HCT116 (cell line): ENCODE measurements around the gene VARS1. TPM values are rescaled to one million over a fixed set of nuclear protein-coding genes. Genes with fewer than 3 reads are reported as not detected.
"Not testable (repeated sequence)": the region's sequence is repeated elsewhere in the genome, so short reads cannot be mapped to it uniquely, and the experiment has no call there.

ENCODE experiments used
- ATAC-seq: fragments of 200-7000 bp; cut with Tn5 transposase; 2 replicates; pipeline ENCODE4 v1.9.1; 2020; ENCODE audit warnings: mild to moderate bottlenecking, moderate library complexity
- BruUV-seq: library from RNA; stranded (reverse); fragments of 400-500 nt; replicated peaks from 2 replicates; lab custom pipeline; 2021; lab: Mats Ljungman, UMichigan
- CTCF ChIA-PET: fragments of 300-600 bp; sonication (Branson Sonifier 250); formaldehyde crosslinking; loops from one replicate; lab custom pipeline; 2021; ENCODE audit warnings: antibody characterized with exemption; lab: Charles Lee
- POLR2A ChIA-PET: fragments of 300-600, 350-600 bp; sonication (Branson Sonifier 250); formaldehyde crosslinking; loops from one replicate; lab custom pipeline; 2021; ENCODE audit warnings: antibody characterized with exemption; lab: Charles Lee
- RAD21 ChIA-PET, 2 experiments: fragments of 300-600 bp; sonication (Branson Sonifier 250); formaldehyde crosslinking; loops; one replicate each; lab custom pipeline; 2023; ENCODE audit warnings: low total read pairs in 2 of 2; ENCODE audit not compliant: uncharacterized antibody in 2 of 2, unreplicated experiment in 2 of 2, low non-redundant PET in 1 of 2; lab: Charles Lee
- DNase-seq: peaks from one replicate; pipeline ENCODE4 v3.0.0-alpha.2; 2010; ENCODE audit warnings: low read depth, low spot score
- H2AFZ ChIP-seq: fragments of 200-600 bp; shearing (Covaris generic), sonication (generic); 2 replicates; pipeline ENCODE4 v1.6.1; 2017; ENCODE audit warnings: low read depth, mixed run types, mixed read lengths, antibody characterized with exemption, low read length; ENCODE audit not compliant: poor library complexity, severe bottlenecking
- H3K27ac ChIP-seq: 2 replicates; pipeline ENCODE4 v1.5.1; 2012; ENCODE audit warnings: low read depth, low read length
- H3K27me3 ChIP-seq: fragments of 200-600 bp; sonication (generic); 2 replicates; pipeline ENCODE4 v1.6.1; 2016; ENCODE audit warnings: mixed run types, low read length, mixed read lengths; ENCODE audit not compliant: insufficient read depth
- H3K36me3 ChIP-seq, 2 experiments: fragments of 200-500 bp in 1 of 2; fragments of 200-600 bp in 1 of 2; sonication (Bioruptor generic) in 1 of 2; sonication (generic) in 1 of 2; 2 replicates each; pipeline versions ENCODE4 v1.5.1 to v1.6.1; 2014 to 2016; ENCODE audit warnings: low read length in 2 of 2, inconsistent platforms in 1 of 2, mixed read lengths in 1 of 2, mixed run types in 1 of 2; ENCODE audit not compliant: insufficient read depth in 2 of 2, control insufficient read depth in 1 of 2
- H3K4me1 ChIP-seq, 2 experiments: fragments of 200-600 bp in 1 of 2; sonication (generic) in 1 of 2; 2 replicates each; pipeline versions ENCODE4 v1.5.1 to v1.6.1; 2012 to 2017; ENCODE audit warnings: low read length in 2 of 2, inconsistent platforms in 1 of 2, mild to moderate bottlenecking in 1 of 2, mixed read lengths in 1 of 2, mixed run types in 1 of 2, moderate library complexity in 1 of 2; ENCODE audit not compliant: insufficient read depth in 2 of 2, control insufficient read depth in 1 of 2
- H3K4me2 ChIP-seq: fragments of 200-600 bp; sonication (generic); 2 replicates; pipeline ENCODE4 v1.6.1; 2017; ENCODE audit warnings: mixed run types, low read length, mixed read lengths
- H3K4me3 ChIP-seq, 2 experiments: fragments of 200-600 bp in 1 of 2; sonication (generic) in 1 of 2; replicated peaks in 1 of 2; 2 replicates each; pipeline ENCODE4 v1.5.1; 2011 to 2016; ENCODE audit warnings: low read length in 2 of 2, control low read depth in 1 of 2, low read depth in 1 of 2, mild to moderate bottlenecking in 1 of 2, mixed read lengths in 1 of 2, mixed run types in 1 of 2
- H3K79me2 ChIP-seq: fragments of 200-600 bp; sonication (generic); 2 replicates; pipeline ENCODE4 v1.6.1; 2017; ENCODE audit warnings: mild to moderate bottlenecking, mixed run types, low read length, moderate library complexity, mixed read lengths; ENCODE audit not compliant: insufficient read depth
- H3K9ac ChIP-seq: fragments of 200-600 bp; sonication (generic); 2 replicates; pipeline ENCODE4 v1.6.1; 2016; ENCODE audit warnings: low read length, mixed read lengths
- H3K9me2 ChIP-seq: fragments of 200-600 bp; sonication (generic), shearing (Covaris generic); 2 replicates; pipeline ENCODE4 v1.6.1; 2017; ENCODE audit warnings: mixed run types, mild to moderate bottlenecking, moderate library complexity; ENCODE audit not compliant: insufficient read depth
- H3K9me3 ChIP-seq, 2 experiments: fragments of 200-500 bp in 1 of 2; fragments of 200-600 bp in 1 of 2; sonication (Bioruptor generic) in 1 of 2; sonication (generic) in 1 of 2; 2 replicates each; pipeline ENCODE4 v1.6.1; 2014 to 2017; ENCODE audit warnings: low read length in 2 of 2, mixed read lengths in 2 of 2, inconsistent platforms in 1 of 2, low read depth in 1 of 2, mild to moderate bottlenecking in 1 of 2, mixed run types in 1 of 2, moderate library complexity in 1 of 2; ENCODE audit not compliant: control insufficient read depth in 1 of 2, insufficient read depth in 1 of 2
- H4K20me1 ChIP-seq: fragments of 200-600 bp; sonication (generic), shearing (Covaris generic); 2 replicates; pipeline ENCODE4 v1.6.1; 2017; ENCODE audit warnings: mixed run types, mild to moderate bottlenecking, moderate library complexity; ENCODE audit not compliant: insufficient read depth
- CEBPB ChIP-seq: IDR thresholded peaks from 2 replicates; pipeline ENCODE4 v1.6.1; 2012; ENCODE audit warnings: low read depth
- CTCF ChIP-seq, 3 experiments: fragments of 200-600 bp in 1 of 3; sonication (generic) in 1 of 3; IDR thresholded peaks in 2 of 3; conservative IDR thresholded peaks in 1 of 3; 2 replicates each; pipeline ENCODE4 v1.5.1; 2012 to 2017; ENCODE audit warnings: low read depth in 2 of 3, low read length in 2 of 3, antibody characterized with exemption in 1 of 3, borderline replicate concordance in 1 of 3, control low read depth in 1 of 3, mild to moderate bottlenecking in 1 of 3, mixed read lengths in 1 of 3, mixed run types in 1 of 3, moderate library complexity in 1 of 3; ENCODE audit not compliant: insufficient read depth in 1 of 3
- JUND ChIP-seq: IDR thresholded peaks from 2 replicates; pipeline ENCODE4 v1.6.1; 2012
- intact Hi-C: fragments of 100-400 bp; cut with micrococcal nuclease; formaldehyde crosslinking; loops from 2 replicates; pipeline ENCODE4 v1.10.0; 2022
- total RNA-seq: library from RNA; stranded (reverse); gene quantifications from one replicate; pipeline ENCODE4 v1.2.1, GENCODE V29; 2021; ENCODE audit not compliant: unreplicated experiment

VARS1 gene
- total RNA-seq, 1 experiment from 2014 or later, result 254 TPM

GRCh38 chr6:31811645-31812044 is 16.1 kb upstream of the VARS1 start:
- DNase-seq (no peak), ATAC-seq (no peak)
- TF ChIP-seq CEBPB, result no peak
- no peak for TF ChIP-seq CTCF (IDR thresholded peaks at IDR 0.05 in 2 of 3, conservative IDR thresholded peaks at IDR 0.05 in 1 of 3; ENCODE audit: borderline replicate concordance in 1 of 3, insufficient read depth in 1 of 3, low read depth in 2 of 3, low read length in 2 of 3)
- TF ChIP-seq JUND, result no peak
- ChIA-PET RAD21 (no interaction called here), POLR2A (interaction anchor here (1.6 to 3.3 kb wide), 2 partner anchors 10 to 16 kb away, joined by 4 to 24 read pairs; partner anchors contain the start of gene HSPA1B), CTCF (no interaction called here)
- no peaks in the 10 kb centered on the region for H3K27me3 ChIP-seq
- intact Hi-C loops, result no loop called here
- no peaks in the 10 kb centered on the region for H3K36me3 ChIP-seq
- H3K4me3 ChIP-seq, result no peak overlapping the region
- no peak overlapping the region for H3K27ac ChIP-seq
- H4K20me1 ChIP-seq, result no peaks in the 10 kb centered on the region
- H3K9me2 ChIP-seq, result no peaks in the 10 kb centered on the region
- H3K4me2 ChIP-seq, result no peak overlapping the region
- H3K9ac ChIP-seq, result no peak overlapping the region
- H3K79me2 ChIP-seq, result peaks cover 1% of the 10 kb centered on the region
- BruUV-seq, result no TSS peak
- H3K9me3 ChIP-seq, result peaks cover 0 to 5% of the 10 kb centered on the region in 2 experiments; a peak in 1 of 4 replicates
- peaks cover 26 to 28% of the 10 kb centered on the region in 2 experiments for H3K4me1 ChIP-seq
- H2AFZ ChIP-seq, result no peak overlapping the region

- H4K20me1 ChIP-seq, intact Hi-C loops, CTCF ChIA-PET, RAD21 ChIA-PET, ATAC-seq, H3K27me3 ChIP-seq, H3K9ac ChIP-seq, H3K4me2 ChIP-seq, H2AFZ ChIP-seq, H3K9me3 ChIP-seq, H3K36me3 ChIP-seq, H3K4me3 ChIP-seq, H3K9me2 ChIP-seq, DNase-seq, POLR2A ChIA-PET, H3K27ac ChIP-seq, BruUV-seq: not testable (repeated sequence)
- Histone ChIP-seq H3K4me1 (peaks cover 20 to 23% of the 10 kb centered on the region in 2 experiments), H3K79me2 (peaks cover 28% of the 10 kb centered on the region)
These were observed 13.0 kb upstream of the VARS1 start for GRCh38 chr6:31808599-31808998.
